Gastroesophageal sphincter (tissue), 4 donors: ENCODE data around the gene GNB5. TPM values are rescaled to one million over a fixed set of nuclear protein-coding genes. Genes with fewer than 3 reads are reported as not detected.

ENCODE experiments used
- ATAC-seq: fragments of 150-250 bp; one replicate; pipeline ENCODE4 v1.9.1; 2016; ENCODE audit warnings: mild to moderate bottlenecking, moderate library complexity
- H3K27ac ChIP-seq, 4 donors: fragments of 200-600 bp; sonication (generic) in 3 of 4; 1 replicate in 3 of 4; 2 replicates in 1 of 4; pipeline ENCODE4 v1.5.1; 2016 to 2019
- H3K27me3 ChIP-seq: fragments of 200-600 bp; sonication (generic); one replicate; pipeline ENCODE4 v1.5.1; 2019
- H3K36me3 ChIP-seq, 2 donors: fragments of 200-600 bp; sonication (generic); one replicate each; pipeline ENCODE4 v1.5.1; 2019; ENCODE audit warnings: control low read depth in 1 of 2
- H3K4me1 ChIP-seq, 3 donors: fragments of 200-600 bp; sonication (generic); 1 replicate in 2 of 3; 2 replicates in 1 of 3; pipeline ENCODE4 v1.5.1; 2016 to 2019; ENCODE audit warnings: control low read depth in 2 of 3
- H3K4me3 ChIP-seq, 2 donors: fragments of 200-600 bp; sonication (generic); one replicate each; pipeline ENCODE4 v1.5.1; 2019; ENCODE audit warnings: mild to moderate bottlenecking in 1 of 2, moderate library complexity in 1 of 2
- H3K9me3 ChIP-seq, 3 donors: fragments of 200-600 bp; sonication (generic); one replicate each; pipeline ENCODE4 v1.5.1; 2017 to 2019; ENCODE audit warnings: control low read depth in 2 of 3
- EP300 ChIP-seq: sonication (generic); formaldehyde crosslinking; IDR thresholded peaks from one replicate; pipeline ENCODE4 v1.6.1; 2017; ENCODE audit warnings: antibody characterized with exemption, mild to moderate bottlenecking
- POLR2A ChIP-seq, 2 donors: fragments of 450-650 bp; IDR thresholded peaks; one replicate each; pipeline ENCODE4 v1.6.1; 2017; ENCODE audit warnings: antibody characterized with exemption in 2 of 2, mild to moderate bottlenecking in 2 of 2, moderate library complexity in 1 of 2
- POLR2AphosphoS5 ChIP-seq: sonication (generic); formaldehyde crosslinking; IDR thresholded peaks from one replicate; pipeline ENCODE4 v1.6.1; 2017; ENCODE audit warnings: antibody characterized with exemption
- WGBS, 2 donors: methylation state at CpG; one replicate each; pipeline ENCODE4 v1.1.5; 2018; ENCODE audit warnings: low coverage in 1 of 2; 5-methylcytosine and 5-hydroxymethylcytosine counted together
- total RNA-seq, 4 donors: library from RNA; depleted of rRNA; stranded (reverse); fragments of >200 nt; gene quantifications; one replicate each; pipeline ENCODE4 v1.1.0, GENCODE V29; 2016
- TF ChIP-seq, protein P1 (sequence below), 4 experiments: fragments of 200-600 bp in 2 of 4; fragments of 450-650 bp in 2 of 4; sonication (generic) in 1 of 4; IDR thresholded peaks; one replicate each; pipeline ENCODE4 v1.5.1; 2017 to 2019; ENCODE audit warnings: antibody characterized with exemption in 4 of 4, mild to moderate bottlenecking in 2 of 4, moderate library complexity in 2 of 4

GNB5 gene
- total RNA-seq, 4 donors from 2014 or later: 37.8 to 57.3 (median 47.9) TPM

DNA sequence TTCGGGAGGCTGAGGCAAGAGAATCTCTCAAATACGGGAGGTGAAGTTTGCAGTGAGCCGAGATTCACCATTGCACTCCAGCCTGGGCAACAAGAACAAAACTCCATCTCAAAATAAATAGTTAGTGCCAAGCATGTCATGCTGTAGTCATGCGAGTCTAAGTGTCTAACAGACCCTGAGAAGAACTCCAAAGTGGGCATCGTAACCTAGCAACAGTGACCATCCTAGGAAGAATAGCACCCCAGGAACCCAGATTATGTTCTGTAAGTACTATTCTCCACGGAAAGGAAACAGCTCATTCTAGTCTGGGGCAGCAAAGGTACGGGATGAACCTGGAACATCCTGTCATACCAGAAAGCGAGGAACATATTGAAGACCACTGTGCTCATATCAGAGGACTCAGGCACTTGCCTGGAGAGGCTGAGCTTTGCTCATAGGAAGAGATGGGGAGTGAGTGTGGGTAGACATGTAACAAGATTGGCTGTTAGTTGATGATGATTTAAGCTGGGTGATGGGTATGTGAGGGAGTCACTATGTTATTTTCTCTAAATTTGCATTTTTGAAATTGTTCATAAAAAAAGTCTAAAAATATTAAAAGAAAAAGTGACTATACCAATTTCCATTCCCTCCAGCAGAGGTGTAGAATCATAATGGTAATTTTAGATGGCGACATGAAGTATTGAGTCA is 110.3 kb downstream of the GNB5 start:
- Histone ChIP-seq H3K9me3 (no peaks in the 10 kb centered on the region), H3K27me3 (no peaks in the 10 kb centered on the region), H3K27ac (no peak overlapping the region), H3K4me1 (no peaks in the 10 kb centered on the region), H3K36me3 (no peaks in the 10 kb centered on the region), H3K4me3 (no peak overlapping the region)
- 82 to 90% methylated on average over 6 of the region's 9 CpGs for WGBS, 2 donors
- TF ChIP-seq POLR2AphosphoS5 (no peak), POLR2A (IDR thresholded peaks at IDR 0.05) (no peak), EP300 (no peak)
- TF ChIP-seq, protein P1, sequence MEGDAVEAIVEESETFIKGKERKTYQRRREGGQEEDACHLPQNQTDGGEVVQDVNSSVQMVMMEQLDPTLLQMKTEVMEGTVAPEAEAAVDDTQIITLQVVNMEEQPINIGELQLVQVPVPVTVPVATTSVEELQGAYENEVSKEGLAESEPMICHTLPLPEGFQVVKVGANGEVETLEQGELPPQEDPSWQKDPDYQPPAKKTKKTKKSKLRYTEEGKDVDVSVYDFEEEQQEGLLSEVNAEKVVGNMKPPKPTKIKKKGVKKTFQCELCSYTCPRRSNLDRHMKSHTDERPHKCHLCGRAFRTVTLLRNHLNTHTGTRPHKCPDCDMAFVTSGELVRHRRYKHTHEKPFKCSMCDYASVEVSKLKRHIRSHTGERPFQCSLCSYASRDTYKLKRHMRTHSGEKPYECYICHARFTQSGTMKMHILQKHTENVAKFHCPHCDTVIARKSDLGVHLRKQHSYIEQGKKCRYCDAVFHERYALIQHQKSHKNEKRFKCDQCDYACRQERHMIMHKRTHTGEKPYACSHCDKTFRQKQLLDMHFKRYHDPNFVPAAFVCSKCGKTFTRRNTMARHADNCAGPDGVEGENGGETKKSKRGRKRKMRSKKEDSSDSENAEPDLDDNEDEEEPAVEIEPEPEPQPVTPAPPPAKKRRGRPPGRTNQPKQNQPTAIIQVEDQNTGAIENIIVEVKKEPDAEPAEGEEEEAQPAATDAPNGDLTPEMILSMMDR (IDR thresholded peaks at IDR 0.05): no peak
- no peak for ATAC-seq

DNA sequence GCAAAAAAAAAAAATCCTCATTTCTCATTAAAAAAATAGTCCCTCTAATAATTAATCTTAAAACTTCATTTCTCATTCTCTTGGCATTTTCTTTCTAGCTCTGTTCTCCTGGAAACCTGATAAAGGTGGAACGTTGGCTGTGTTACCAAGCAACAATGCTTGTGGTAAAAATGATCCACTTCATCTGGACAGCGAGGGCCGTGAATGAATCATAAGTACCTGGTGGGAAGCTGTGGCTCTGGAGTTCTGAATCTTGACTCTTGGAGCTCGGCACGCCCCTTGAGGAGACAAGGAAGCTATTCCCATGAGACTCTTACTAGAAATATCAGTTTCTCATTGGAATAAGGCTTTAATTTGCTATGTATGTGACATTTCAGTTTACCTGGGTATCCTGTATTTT is 111.2 kb downstream of the GNB5 start:
- TF ChIP-seq, protein P1 (IDR thresholded peaks at IDR 0.05): no peak
- TF ChIP-seq POLR2AphosphoS5 (no peak), EP300 (no peak), POLR2A (IDR thresholded peaks at IDR 0.05) (no peak)
- Histone ChIP-seq H3K4me3 (no peak overlapping the region), H3K36me3 (no peaks in the 10 kb centered on the region), H3K27me3 (no peaks in the 10 kb centered on the region), H3K27ac (no peak overlapping the region), H3K9me3 (no peaks in the 10 kb centered on the region), H3K4me1 (no peaks in the 10 kb centered on the region)
- WGBS, 2 donors: 85 to 88% methylated on average over 4 to 5 of the region's 5 CpGs
- ATAC-seq: no peak

DNA sequence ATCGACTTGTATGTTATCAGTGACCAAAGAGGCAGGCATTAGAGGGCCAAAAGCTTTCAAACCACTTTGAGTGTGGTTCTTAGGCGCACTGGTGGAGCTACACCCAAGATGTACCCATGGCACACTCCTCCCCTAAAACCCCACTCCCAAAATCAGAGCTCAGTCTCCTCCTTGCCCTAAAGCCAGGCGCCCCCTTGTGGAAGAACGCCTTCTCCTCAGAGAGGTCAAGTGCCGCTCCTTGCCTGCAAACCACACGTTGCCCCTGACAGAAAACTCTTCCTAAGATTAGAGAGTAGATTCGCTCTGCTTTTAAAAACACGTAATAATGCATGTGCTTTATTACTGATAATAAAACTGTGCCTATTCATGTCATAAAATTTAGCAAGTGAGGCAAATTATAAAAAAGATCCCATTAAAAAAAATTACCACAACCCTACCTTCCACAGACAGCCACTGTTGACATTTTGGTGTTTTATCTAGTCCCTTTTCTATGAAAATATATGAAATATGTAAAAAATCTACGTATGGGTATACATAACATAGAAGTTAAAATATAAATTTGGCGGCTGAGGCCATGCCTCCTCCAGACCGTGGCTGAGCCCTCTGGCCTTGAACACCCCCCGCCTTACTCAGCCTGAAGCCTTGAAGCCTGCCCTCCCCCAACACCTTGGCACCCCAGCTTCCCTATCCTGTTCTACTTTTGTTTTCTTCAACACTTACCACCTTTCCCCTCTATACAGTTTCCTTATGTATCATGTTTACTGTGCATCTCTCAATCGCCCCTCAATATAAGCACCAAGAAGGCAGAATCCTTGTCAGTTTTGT is 112.1 kb downstream of the GNB5 start:
- H3K36me3 ChIP-seq: no peaks in the 10 kb centered on the region
- no peaks in the 10 kb centered on the region for H3K4me1 ChIP-seq
- no peaks in the 10 kb centered on the region for H3K27me3 ChIP-seq
- 46 to 58% methylated on average over 7 to 11 of the region's 13 CpGs for WGBS, 2 donors
- ATAC-seq: peak; percentile 67
- no peak overlapping the region for H3K27ac ChIP-seq
- no peak for TF ChIP-seq EP300
- TF ChIP-seq, protein P1 (IDR thresholded peaks at IDR 0.05): peak; percentile 69 to 85 (median 76)
- H3K4me3 ChIP-seq: no peak overlapping the region
- no peaks in the 10 kb centered on the region for H3K9me3 ChIP-seq

DNA sequence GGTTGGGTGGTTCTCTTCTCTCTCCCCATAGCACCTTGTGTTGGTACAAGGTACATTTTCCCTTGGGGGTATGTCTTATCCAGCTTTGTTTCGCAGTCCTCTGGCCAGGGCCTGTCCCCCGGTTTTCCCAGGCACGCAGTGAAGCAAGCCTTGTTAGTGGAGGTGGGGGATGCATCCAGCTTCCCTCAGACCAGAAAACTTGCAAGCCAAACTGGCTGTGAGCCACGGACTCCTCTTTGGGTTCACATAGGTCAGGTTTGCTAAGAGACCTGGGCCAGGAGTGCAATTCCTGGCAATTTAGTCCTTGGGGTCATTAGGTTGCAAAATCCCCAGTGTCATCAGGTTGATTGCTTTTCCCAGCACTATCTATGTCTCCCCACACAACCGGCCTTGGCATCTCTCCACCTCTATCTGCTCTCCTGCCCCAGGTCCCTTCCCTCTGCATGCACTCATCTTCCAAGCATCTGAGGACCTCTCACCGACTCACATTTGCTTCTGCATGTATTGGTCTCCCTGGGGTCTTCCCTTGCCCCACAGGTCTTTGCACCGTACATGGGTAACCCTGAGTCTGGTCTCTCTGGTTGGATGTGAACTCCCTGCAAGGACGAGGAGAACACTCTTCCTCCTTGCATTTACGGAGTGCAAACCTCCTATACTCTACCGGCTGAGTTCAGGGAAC is 112.9 kb downstream of the GNB5 start:
- no peaks in the 10 kb centered on the region for H3K27me3 ChIP-seq
- no peak overlapping the region for H3K27ac ChIP-seq
- no peaks in the 10 kb centered on the region for H3K4me1 ChIP-seq
- WGBS, 2 donors: 55 to 68% methylated on average over 3 to 6 of the region's 10 CpGs
- TF ChIP-seq, protein P1 (IDR thresholded peaks at IDR 0.05): no peak
- TF ChIP-seq EP300 (no peak), POLR2A (IDR thresholded peaks at IDR 0.05) (no peak), POLR2AphosphoS5 (no peak)
- no peak overlapping the region for H3K4me3 ChIP-seq
- no peaks in the 10 kb centered on the region for H3K9me3 ChIP-seq
- no peaks in the 10 kb centered on the region for H3K36me3 ChIP-seq
- ATAC-seq: no peak
